Transverse colon (tissue), 3 donors: ENCODE results near the gene AUNIP.

Experiments
- CTCF ChIP-seq, 5 experiments: fragments of 200-600 bp in 3 of 5; fragments of 450-650 bp in 2 of 5; sonication (generic) in 3 of 5; IDR thresholded peaks; 1 replicate in 2 of 5; 2 replicates in 3 of 5; pipeline ENCODE4 v1.5.1; 2016 to 2017; ENCODE audit warnings: antibody characterized with exemption in 5 of 5, inconsistent platforms in 3 of 5, mild to moderate bottlenecking in 2 of 5, moderate library complexity in 1 of 5
- EP300 ChIP-seq: sonication (generic); formaldehyde crosslinking; IDR thresholded peaks from one replicate; pipeline ENCODE4 v1.6.1; 2017; ENCODE audit warnings: antibody characterized with exemption, low read depth

GRCh38 chr1:25899792-25900191 is 40.5 kb upstream of the AUNIP start:
- no peak for TF ChIP-seq CTCF (IDR thresholded peaks at IDR 0.05)
- no peak for TF ChIP-seq EP300
